K562 (cell line): ENCODE results near the gene PSMC2. TPM values are rescaled to one million over a fixed set of nuclear protein-coding genes. Genes with fewer than 3 reads are reported as not detected.

Source experiments
- HIVEP1 ChIP-seq: fragments of 250-450 bp; sonication (Bioruptor Pico); IDR thresholded peaks from 2 replicates; pipeline ENCODE4 v1.4.0; 2020; ENCODE audit warnings: mild to moderate bottlenecking
- KLF1 ChIP-seq: fragments of 450-650 bp; IDR thresholded peaks from 2 replicates; pipeline ENCODE4 v1.6.1; 2016; ENCODE audit warnings: missing genetic modification characterization, missing compliant biosample characterization
- MTF1 ChIP-seq: fragments of 250-450 bp; sonication (Bioruptor Pico); IDR thresholded peaks from 2 replicates; pipeline ENCODE4 v1.9.0; 2021; ENCODE audit warnings: moderate library complexity, mild to moderate bottlenecking, inconsistent platforms, borderline replicate concordance
- NR0B1 ChIP-seq: fragments of 450-650 bp; IDR thresholded peaks from one replicate; pipeline ENCODE4 v1.6.1; 2018; ENCODE audit warnings: mild to moderate bottlenecking, moderate library complexity; ENCODE audit not compliant: partially characterized antibody
- PPARD ChIP-seq: fragments of 250-450 bp; sonication (Bioruptor Pico); IDR thresholded peaks from 2 replicates; pipeline ENCODE4 v1.8.0; 2022; ENCODE audit warnings: inconsistent platforms, mild to moderate bottlenecking, moderate library complexity
- SOX6 ChIP-seq: fragments of 450-650 bp; IDR thresholded peaks from 2 replicates; pipeline ENCODE4 v1.6.1; 2014; ENCODE audit warnings: mild to moderate bottlenecking
- ZBTB12 ChIP-seq: fragments of 250-450 bp; sonication (Bioruptor Pico); IDR thresholded peaks from 2 replicates; pipeline ENCODE4 v1.4.0; 2020
- polyA plus RNA-seq, 8 experiments: library from polyadenylated mRNA; depleted of rRNA in 4 of 8; stranded (reverse) in 5 of 8; unstranded in 3 of 8; fragments of >200 nt; fragmentation: Nextera tagmentation in 2 of 8; fragmentation: Illumina TruSeq in 1 of 8; extraction: Ambion mirVana in 2 of 8; extraction: Trizol in 1 of 8; gene quantifications; 2 replicates each; pipeline versions ENCODE4 v1.2.1 to v1.2.3, GENCODE V29; 2011 to 2014; ENCODE audit warnings: inconsistent platforms in 1 of 8, missing spikeins in 1 of 8
- total RNA-seq, 7 experiments: library from RNA; depleted of rRNA in 6 of 7; stranded (reverse); fragments of >200 nt in 6 of 7; fragmentation: Illumina TruSeq in 2 of 7; extraction: Trizol in 2 of 7; gene quantifications; 2 replicates each; pipeline versions ENCODE4 v1.2.1 to v1.2.3, GENCODE V29; 2011 to 2021; ENCODE audit warnings: low replicate concordance in 1 of 7
- TF ChIP-seq, protein P1 (sequence below): sonication (generic); formaldehyde crosslinking; IDR thresholded peaks from 2 replicates; pipeline ENCODE4 v1.8.0; 2022; ENCODE audit warnings: mild to moderate bottlenecking, missing genetic modification reagents
- TF ChIP-seq, protein P2 (sequence below): fragments of 450-650 bp; IDR thresholded peaks from 2 replicates; pipeline ENCODE4 v1.6.1; 2016; ENCODE audit warnings: low read depth, mild to moderate bottlenecking, moderate library complexity
- TF ChIP-seq, protein P3 (sequence below), 2 experiments: fragments of 150-350 bp in 1 of 2; IDR thresholded peaks; 2 replicates each; pipeline ENCODE4 v1.6.1; 2012 to 2016; ENCODE audit warnings: low read depth in 2 of 2, low read length in 2 of 2, mild to moderate bottlenecking in 1 of 2, moderate library complexity in 1 of 2

PSMC2 gene
- total and polyA plus RNA-seq, 9 of the 15 experiments (the other 6 are each of a cell fraction or from before 2014, with no cell fraction given): 316 to 1,105 (median 511) TPM

DNA sequence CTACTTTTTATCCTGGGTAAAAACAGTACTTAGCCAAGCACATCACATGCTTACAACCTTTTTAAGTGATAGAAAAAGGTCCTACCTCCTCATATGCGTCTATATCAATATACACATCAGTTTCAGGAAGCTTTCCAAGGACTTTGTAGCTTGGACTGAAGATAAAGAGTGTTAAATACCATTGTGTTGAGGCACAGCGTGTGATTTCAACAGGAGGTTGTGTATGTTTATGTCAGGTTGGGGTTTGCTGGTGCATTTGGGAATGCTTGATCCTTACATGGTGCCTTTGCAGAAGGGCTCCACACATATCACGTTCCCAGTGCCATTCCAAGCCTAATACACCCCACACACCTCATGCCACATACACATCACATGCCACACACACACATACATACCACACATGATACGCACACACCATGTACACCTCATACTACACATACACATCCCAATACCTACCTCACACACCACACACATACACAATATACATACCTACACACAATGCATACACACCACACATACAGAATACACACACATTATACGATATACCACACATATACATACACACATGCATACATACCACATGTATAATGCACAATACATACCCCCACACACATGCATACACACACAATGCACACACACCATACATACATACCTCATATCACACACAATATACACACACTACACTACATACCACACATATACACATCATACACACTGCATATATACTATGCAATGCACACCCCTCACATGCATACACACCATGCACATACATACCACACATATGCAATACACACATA is 33.1 kb downstream of the PSMC2 start (continued):
- TF ChIP-seq, protein P1, sequence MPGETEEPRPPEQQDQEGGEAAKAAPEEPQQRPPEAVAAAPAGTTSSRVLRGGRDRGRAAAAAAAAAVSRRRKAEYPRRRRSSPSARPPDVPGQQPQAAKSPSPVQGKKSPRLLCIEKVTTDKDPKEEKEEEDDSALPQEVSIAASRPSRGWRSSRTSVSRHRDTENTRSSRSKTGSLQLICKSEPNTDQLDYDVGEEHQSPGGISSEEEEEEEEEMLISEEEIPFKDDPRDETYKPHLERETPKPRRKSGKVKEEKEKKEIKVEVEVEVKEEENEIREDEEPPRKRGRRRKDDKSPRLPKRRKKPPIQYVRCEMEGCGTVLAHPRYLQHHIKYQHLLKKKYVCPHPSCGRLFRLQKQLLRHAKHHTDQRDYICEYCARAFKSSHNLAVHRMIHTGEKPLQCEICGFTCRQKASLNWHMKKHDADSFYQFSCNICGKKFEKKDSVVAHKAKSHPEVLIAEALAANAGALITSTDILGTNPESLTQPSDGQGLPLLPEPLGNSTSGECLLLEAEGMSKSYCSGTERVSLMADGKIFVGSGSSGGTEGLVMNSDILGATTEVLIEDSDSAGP (CRISPR knock-in tag): 0 out of 2 replicates have a peak, but pooled peaks have one; percentile 45
- TF ChIP-seq, protein P2, sequence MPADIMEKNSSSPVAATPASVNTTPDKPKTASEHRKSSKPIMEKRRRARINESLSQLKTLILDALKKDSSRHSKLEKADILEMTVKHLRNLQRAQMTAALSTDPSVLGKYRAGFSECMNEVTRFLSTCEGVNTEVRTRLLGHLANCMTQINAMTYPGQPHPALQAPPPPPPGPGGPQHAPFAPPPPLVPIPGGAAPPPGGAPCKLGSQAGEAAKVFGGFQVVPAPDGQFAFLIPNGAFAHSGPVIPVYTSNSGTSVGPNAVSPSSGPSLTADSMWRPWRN: no peak
- TF ChIP-seq ZBTB12 (no peak), MTF1 (CRISPR knock-in tag) (no peak), SOX6 (0 out of 2 replicates have a peak, but pooled peaks have one; percentile 18), PPARD (CRISPR knock-in tag) (no peak), NR0B1 (no peak), HIVEP1 (CRISPR knock-in tag) (no peak), KLF1 (tag) (no peak)
- TF ChIP-seq, protein P3, sequence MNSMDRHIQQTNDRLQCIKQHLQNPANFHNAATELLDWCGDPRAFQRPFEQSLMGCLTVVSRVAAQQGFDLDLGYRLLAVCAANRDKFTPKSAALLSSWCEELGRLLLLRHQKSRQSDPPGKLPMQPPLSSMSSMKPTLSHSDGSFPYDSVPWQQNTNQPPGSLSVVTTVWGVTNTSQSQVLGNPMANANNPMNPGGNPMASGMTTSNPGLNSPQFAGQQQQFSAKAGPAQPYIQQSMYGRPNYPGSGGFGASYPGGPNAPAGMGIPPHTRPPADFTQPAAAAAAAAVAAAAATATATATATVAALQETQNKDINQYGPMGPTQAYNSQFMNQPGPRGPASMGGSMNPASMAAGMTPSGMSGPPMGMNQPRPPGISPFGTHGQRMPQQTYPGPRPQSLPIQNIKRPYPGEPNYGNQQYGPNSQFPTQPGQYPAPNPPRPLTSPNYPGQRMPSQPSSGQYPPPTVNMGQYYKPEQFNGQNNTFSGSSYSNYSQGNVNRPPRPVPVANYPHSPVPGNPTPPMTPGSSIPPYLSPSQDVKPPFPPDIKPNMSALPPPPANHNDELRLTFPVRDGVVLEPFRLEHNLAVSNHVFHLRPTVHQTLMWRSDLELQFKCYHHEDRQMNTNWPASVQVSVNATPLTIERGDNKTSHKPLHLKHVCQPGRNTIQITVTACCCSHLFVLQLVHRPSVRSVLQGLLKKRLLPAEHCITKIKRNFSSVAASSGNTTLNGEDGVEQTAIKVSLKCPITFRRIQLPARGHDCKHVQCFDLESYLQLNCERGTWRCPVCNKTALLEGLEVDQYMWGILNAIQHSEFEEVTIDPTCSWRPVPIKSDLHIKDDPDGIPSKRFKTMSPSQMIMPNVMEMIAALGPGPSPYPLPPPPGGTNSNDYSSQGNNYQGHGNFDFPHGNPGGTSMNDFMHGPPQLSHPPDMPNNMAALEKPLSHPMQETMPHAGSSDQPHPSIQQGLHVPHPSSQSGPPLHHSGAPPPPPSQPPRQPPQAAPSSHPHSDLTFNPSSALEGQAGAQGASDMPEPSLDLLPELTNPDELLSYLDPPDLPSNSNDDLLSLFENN (IDR thresholded peaks at IDR 0.05; ENCODE audit: low read depth in 2 of 2, low read length in 2 of 2): no peak
